IMR-90 (cell line): Measurements from ENCODE around the gene ABCC3.

Experiments
- BHLHE40 ChIP-seq: fragments of 150-350 bp; IDR thresholded peaks from 2 replicates; pipeline ENCODE4 v1.6.1; 2016; ENCODE audit warnings: mild to moderate bottlenecking, low read depth, low read length
- CEBPB ChIP-seq: IDR thresholded peaks from 2 replicates; pipeline ENCODE4 v1.6.1; 2012; ENCODE audit warnings: low read depth, low read length, improper control_type of control experiment
- CTCF ChIP-seq: conservative IDR thresholded peaks from 2 replicates; pipeline ENCODE4 v1.5.1; 2012; ENCODE audit warnings: mild to moderate bottlenecking, low read depth, low read length, improper control_type of control experiment
- FOS ChIP-seq: fragments of 150-350 bp; IDR thresholded peaks from 2 replicates; pipeline ENCODE4 v1.6.1; 2016; ENCODE audit warnings: low read depth, low read length
- MAFK ChIP-seq: IDR thresholded peaks from 2 replicates; pipeline ENCODE4 v1.6.1; 2012; ENCODE audit warnings: low read depth, low read length, improper control_type of control experiment
- MXI1 ChIP-seq: IDR thresholded peaks from 2 replicates; pipeline ENCODE4 v1.6.1; 2012; ENCODE audit warnings: low read depth, mild to moderate bottlenecking, low read length, moderate library complexity, borderline replicate concordance
- NFE2L2 ChIP-seq: fragments of 150-350 bp; IDR thresholded peaks from 2 replicates; pipeline ENCODE4 v1.6.1; 2016; ENCODE audit warnings: low read depth, mild to moderate bottlenecking, low read length
- POLR2A ChIP-seq: IDR thresholded peaks from 2 replicates; pipeline ENCODE4 v1.6.1; 2012; ENCODE audit warnings: mild to moderate bottlenecking, low read depth, low read length
- RAD21 ChIP-seq: IDR thresholded peaks from 2 replicates; pipeline ENCODE4 v1.6.1; 2012; ENCODE audit warnings: low read length, improper control_type of control experiment
- RCOR1 ChIP-seq: IDR thresholded peaks from 2 replicates; pipeline ENCODE4 v1.6.1; 2012; ENCODE audit warnings: mild to moderate bottlenecking, low read length, improper control_type of control experiment; ENCODE audit not compliant: insufficient replicate concordance
- RFX5 ChIP-seq: IDR thresholded peaks from 2 replicates; pipeline ENCODE4 v1.8.0; 2012; ENCODE audit warnings: low read depth, mild to moderate bottlenecking, low read length, moderate library complexity
- SMC3 ChIP-seq: fragments of 150-350 bp; IDR thresholded peaks from 2 replicates; pipeline ENCODE4 v1.6.1; 2016; ENCODE audit warnings: low read depth, mild to moderate bottlenecking, antibody characterized with exemption, low read length, moderate library complexity
- USF2 ChIP-seq: fragments of 150-350 bp; IDR thresholded peaks from 2 replicates; pipeline ENCODE4 v1.6.1; 2017; ENCODE audit warnings: mild to moderate bottlenecking, antibody characterized with exemption, low read length, low read depth

- TF ChIP-seq USF2: no peak
- no peak for TF ChIP-seq CTCF
- no peak for TF ChIP-seq POLR2A
- no peak for TF ChIP-seq MAFK
- no peak for TF ChIP-seq RCOR1
- TF ChIP-seq RAD21: no peak
- TF ChIP-seq RFX5: no peak
- no peak for TF ChIP-seq MXI1
- TF ChIP-seq FOS: no peak
- TF ChIP-seq CEBPB: no peak
- TF ChIP-seq SMC3: no peak
- no peak for TF ChIP-seq BHLHE40
- TF ChIP-seq NFE2L2: no peak
These were observed 36.2 kb upstream of the ABCC3 start for GRCh38 chr17:50598487-50598886.
